IPS-15b (cell line): ENCODE measurements around the gene TTC31.
A peak's percentile ranks its signal among the peaks of the same experiment; 100 is the strongest.
"Not testable (repeated sequence)": the region's sequence is repeated elsewhere in the genome, so short reads cannot be mapped to it uniquely, and the experiment has no call there.

Experiments used
- H3K27me3 ChIP-seq: one replicate; pipeline ENCODE4 v1.6.1; 2013; ENCODE audit warnings: low read length; ENCODE audit not compliant: control insufficient read depth, insufficient read depth
- H3K36me3 ChIP-seq: one replicate; pipeline ENCODE4 v1.6.1; 2013; ENCODE audit warnings: low read length; ENCODE audit not compliant: control insufficient read depth, insufficient read depth
- H3K4me1 ChIP-seq: one replicate; pipeline ENCODE4 v1.6.1; 2013; ENCODE audit warnings: mild to moderate bottlenecking, low read length; ENCODE audit not compliant: control insufficient read depth, insufficient read depth
- H3K4me3 ChIP-seq: one replicate; pipeline ENCODE4 v1.5.1; 2013; ENCODE audit warnings: low read depth, low read length
- H3K9ac ChIP-seq: one replicate; pipeline ENCODE4 v1.6.1; 2013; ENCODE audit warnings: low read depth, mild to moderate bottlenecking, low read length
- H3K9me3 ChIP-seq: one replicate; pipeline ENCODE4 v1.6.1; 2013; ENCODE audit warnings: mild to moderate bottlenecking, low read length; ENCODE audit not compliant: control insufficient read depth, insufficient read depth

Gene TTC31

GRCh38 chr2:74474899-74475298, 8.0 kb upstream of the TTC31 start:
- H3K36me3 ChIP-seq: peaks cover 14% of the 10 kb centered on the region
- no peak overlapping the region for H3K9ac ChIP-seq
- peaks cover 2% of the 10 kb centered on the region for H3K4me1 ChIP-seq
- no peak overlapping the region for H3K4me3 ChIP-seq
- no peaks in the 10 kb centered on the region for H3K27me3 ChIP-seq
- H3K9me3 ChIP-seq: no peaks in the 10 kb centered on the region

- Histone ChIP-seq H3K36me3 (peaks cover 6% of the 10 kb centered on the region), H3K9me3 (no peaks in the 10 kb centered on the region), H3K4me1 (no peaks in the 10 kb centered on the region), H3K27me3 (no peaks in the 10 kb centered on the region), H3K4me3 (peak overlapping the region; percentile 99), H3K9ac (peak overlapping the region; percentile 87)
Observed at GRCh38 chr2:74481431-74481830, 1.4 kb upstream of the TTC31 start.

- H3K9me3 ChIP-seq: no peaks in the 10 kb centered on the region
- peaks cover 6% of the 10 kb centered on the region for H3K36me3 ChIP-seq
- H3K27me3 ChIP-seq: no peaks in the 10 kb centered on the region
- H3K9ac ChIP-seq: peak overlapping the region; percentile 87
- peak overlapping the region; percentile 99 for H3K4me3 ChIP-seq
- no peaks in the 10 kb centered on the region for H3K4me1 ChIP-seq
Observed at GRCh38 chr2:74481961-74482800, 700 bp upstream of the TTC31 start.

GRCh38 chr2:74483675-74484164, 839 bp downstream of the TTC31 start:
- not testable (repeated sequence) for H3K27me3 ChIP-seq, H3K4me1 ChIP-seq, H3K9me3 ChIP-seq, H3K9ac ChIP-seq, H3K36me3 ChIP-seq
- H3K4me3 ChIP-seq: peak overlapping the region; percentile 99

- Histone ChIP-seq H3K4me3 (no peak overlapping the region), H3K4me1 (no peaks in the 10 kb centered on the region), H3K9ac (no peak overlapping the region), H3K27me3 (no peaks in the 10 kb centered on the region), H3K9me3 (no peaks in the 10 kb centered on the region), H3K36me3 (peaks cover 12% of the 10 kb centered on the region)
Observed at GRCh38 chr2:74486141-74486540, 3.3 kb downstream of the TTC31 start.

GRCh38 chr2:74488643-74489481, 6.0 kb downstream of the TTC31 start:
- Histone ChIP-seq H3K4me3 (no peak overlapping the region), H3K4me1 (no peaks in the 10 kb centered on the region), H3K27me3 (no peaks in the 10 kb centered on the region), H3K9ac (no peak overlapping the region), H3K9me3 (no peaks in the 10 kb centered on the region), H3K36me3 (peaks cover 33% of the 10 kb centered on the region)

GRCh38 chr2:74489906-74490305, 7.0 kb downstream of the TTC31 start:
- Histone ChIP-seq H3K4me1 (no peaks in the 10 kb centered on the region), H3K27me3 (no peaks in the 10 kb centered on the region), H3K36me3 (peaks cover 36% of the 10 kb centered on the region), H3K4me3 (no peak overlapping the region), H3K9ac (no peak overlapping the region), H3K9me3 (no peaks in the 10 kb centered on the region)

GRCh38 chr2:74491648-74492544, 9.0 kb downstream of the TTC31 start:
- H3K9me3 ChIP-seq: no peaks in the 10 kb centered on the region
- peaks cover 34% of the 10 kb centered on the region for H3K36me3 ChIP-seq
- H3K9ac ChIP-seq: no peak overlapping the region
- peaks cover 19% of the 10 kb centered on the region for H3K27me3 ChIP-seq
- no peaks in the 10 kb centered on the region for H3K4me1 ChIP-seq
- H3K4me3 ChIP-seq: no peak overlapping the region

- Histone ChIP-seq H3K27me3 (peaks cover 36% of the 10 kb centered on the region), H3K9me3 (no peaks in the 10 kb centered on the region), H3K4me1 (no peaks in the 10 kb centered on the region), H3K36me3 (peaks cover 34% of the 10 kb centered on the region), H3K4me3 (no peak overlapping the region), H3K9ac (no peak overlapping the region)
Observed at GRCh38 chr2:74493546-74493945, 10.7 kb downstream of the TTC31 start.

GRCh38 chr2:74495440-74495839, 12.6 kb downstream of the TTC31 start:
- H3K9me3 ChIP-seq: no peaks in the 10 kb centered on the region
- no peak overlapping the region for H3K4me3 ChIP-seq
- peaks cover 30% of the 10 kb centered on the region for H3K36me3 ChIP-seq
- no peak overlapping the region for H3K9ac ChIP-seq
- H3K27me3 ChIP-seq: peaks cover 55% of the 10 kb centered on the region
- no peaks in the 10 kb centered on the region for H3K4me1 ChIP-seq
